Activated CD4-positive, alpha-beta T cell treated with anti-CD3 and anti-CD28 coated beads, Interleukin-2, amount 10 ng/mL, durations not matched to agents 24 days and 14 days (primary cell): Measurements from ENCODE around the gene DLL4. TPM values are rescaled to one million over a fixed set of nuclear protein-coding genes. Genes with fewer than 3 reads are reported as not detected.

ENCODE experiments used
- DNase-seq: peaks from one replicate; pipeline ENCODE4 v3.0.0; 2022
- H3K27ac Mint-ChIP-seq: one replicate; pipeline ENCODE4 v1.8.0; 2022; ENCODE audit warnings: mild to moderate bottlenecking, mixed read lengths
- H3K27me3 Mint-ChIP-seq: one replicate; pipeline ENCODE4 v1.8.0; 2022; ENCODE audit warnings: mixed read lengths
- H3K36me3 Mint-ChIP-seq: one replicate; pipeline ENCODE4 v1.8.0; 2022; ENCODE audit warnings: low read depth, mild to moderate bottlenecking, mixed read lengths
- H3K4me1 Mint-ChIP-seq: one replicate; pipeline ENCODE4 v1.8.0; 2021; ENCODE audit warnings: mixed read lengths
- H3K4me3 Mint-ChIP-seq: one replicate; pipeline ENCODE4 v1.8.0; 2022; ENCODE audit warnings: mild to moderate bottlenecking, moderate library complexity, mixed read lengths
- H3K9me3 Mint-ChIP-seq: one replicate; pipeline ENCODE4 v1.8.0; 2021; ENCODE audit warnings: mixed read lengths
- intact Hi-C: fragments of 100-400 bp; cut with micrococcal nuclease; formaldehyde crosslinking; loops from one replicate; pipeline ENCODE4 v1.15.1; 2023
- total RNA-seq: library from RNA; stranded (reverse); gene quantifications from 2 replicates; pipeline ENCODE4 v1.2.3, GENCODE V29; 2022

Gene DLL4
- total RNA-seq, 1 donor from 2014 or later: not detected

GRCh38 chr15:40936709-40937666 lies 7.8 kb downstream of the DLL4 start:
- no peak overlapping the region for H3K27ac Mint-ChIP-seq
- H3K9me3 Mint-ChIP-seq: no peaks in the 10 kb centered on the region
- H3K4me3 Mint-ChIP-seq: no peak overlapping the region
- DNase-seq: no peak
- peaks cover 12% of the 10 kb centered on the region for H3K27me3 Mint-ChIP-seq
- H3K4me1 Mint-ChIP-seq: peaks cover 18% of the 10 kb centered on the region
- intact Hi-C loops: no loop called here
- no peaks in the 10 kb centered on the region for H3K36me3 Mint-ChIP-seq

DNA sequence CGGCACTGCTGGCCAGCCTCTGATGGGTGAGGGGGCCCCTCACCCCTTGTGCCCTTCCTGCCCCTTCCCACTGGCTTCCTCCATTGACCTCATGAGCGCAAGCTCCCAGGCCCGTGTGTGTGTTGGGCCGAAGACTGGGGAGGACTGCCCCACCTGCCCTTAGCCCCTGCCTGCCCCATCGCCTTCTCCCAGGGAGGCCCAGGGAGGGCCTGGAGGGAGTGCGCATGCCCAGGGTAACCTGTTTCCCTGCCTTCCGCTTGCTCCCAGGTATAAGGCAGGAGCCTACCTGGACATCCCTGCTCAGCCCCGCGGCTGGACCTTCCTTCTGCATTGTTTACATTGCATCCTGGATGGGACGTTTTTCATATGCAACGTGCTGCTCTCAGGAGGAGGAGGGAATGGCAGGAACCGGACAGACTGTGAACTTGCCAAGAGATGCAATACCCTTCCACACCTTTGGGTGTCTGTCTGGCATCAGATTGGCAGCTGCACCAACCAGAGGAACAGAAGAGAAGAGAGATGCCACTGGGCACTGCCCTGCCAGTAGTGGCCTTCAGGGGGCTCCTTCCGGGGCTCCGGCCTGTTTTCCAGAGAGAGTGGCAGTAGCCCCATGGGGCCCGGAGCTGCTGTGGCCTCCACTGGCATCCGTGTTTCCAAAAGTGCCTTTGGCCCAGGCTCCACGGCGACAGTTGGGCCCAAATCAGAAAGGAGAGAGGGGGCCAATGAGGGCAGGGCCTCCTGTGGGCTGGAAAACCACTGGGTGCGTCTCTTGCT lies 8.8 kb downstream of the DLL4 start:
- Mint-ChIP-seq H3K4me3 (no peak overlapping the region), H3K4me1 (peaks cover 22% of the 10 kb centered on the region), H3K27ac (no peak overlapping the region), H3K27me3 (peaks cover 7% of the 10 kb centered on the region), H3K36me3 (no peaks in the 10 kb centered on the region), H3K9me3 (no peaks in the 10 kb centered on the region)
- no peak for DNase-seq
- intact Hi-C loops: no loop called here

GRCh38 chr15:40938536-40938870 lies 9.4 kb downstream of the DLL4 start:
- H3K9me3 Mint-ChIP-seq: no peaks in the 10 kb centered on the region
- no peaks in the 10 kb centered on the region for H3K36me3 Mint-ChIP-seq
- DNase-seq: no peak
- H3K27ac Mint-ChIP-seq: no peak overlapping the region
- peaks cover 26% of the 10 kb centered on the region for H3K4me1 Mint-ChIP-seq
- H3K27me3 Mint-ChIP-seq: peaks cover 3% of the 10 kb centered on the region
- H3K4me3 Mint-ChIP-seq: no peak overlapping the region
- intact Hi-C loops: no loop called here

- H3K9me3 Mint-ChIP-seq: no peaks in the 10 kb centered on the region
- intact Hi-C loops: loop anchor here (5.0 kb wide), 2 partner anchors 82 to 177 kb away; partner anchors contain the start of gene INO80
- peak; percentile 66 for DNase-seq
- peak overlapping the region; percentile 60 for H3K27ac Mint-ChIP-seq
- H3K36me3 Mint-ChIP-seq: no peaks in the 10 kb centered on the region
- H3K4me1 Mint-ChIP-seq: peaks cover 32% of the 10 kb centered on the region
- no peaks in the 10 kb centered on the region for H3K27me3 Mint-ChIP-seq
- H3K4me3 Mint-ChIP-seq: peak overlapping the region; percentile 39
Observed at GRCh38 chr15:40940296-40940801, 11.2 kb downstream of the DLL4 start.

- Mint-ChIP-seq H3K36me3 (no peaks in the 10 kb centered on the region), H3K4me1 (peaks cover 38% of the 10 kb centered on the region), H3K4me3 (peak overlapping the region; percentile 59), H3K27me3 (no peaks in the 10 kb centered on the region), H3K9me3 (no peaks in the 10 kb centered on the region), H3K27ac (peak overlapping the region; percentile 87)
- DNase-seq: no peak
- intact Hi-C loops: loop anchor here (5.0 kb wide), 2 partner anchors 81 to 176 kb away; partner anchors contain the start of gene INO80
Observed at GRCh38 chr15:40941068-40941527, 12.0 kb downstream of the DLL4 start.

- peak overlapping the region; percentile 88 for H3K4me3 Mint-ChIP-seq
- no peaks in the 10 kb centered on the region for H3K9me3 Mint-ChIP-seq
- H3K27ac Mint-ChIP-seq: peak overlapping the region; percentile 87
- intact Hi-C loops: loop anchor here (1.0 to 5.0 kb wide), 4 partner anchors 12 to 176 kb away; partner anchors contain the start of genes CHAC1 and INO80
- H3K4me1 Mint-ChIP-seq: peaks cover 40% of the 10 kb centered on the region
- no peaks in the 10 kb centered on the region for H3K27me3 Mint-ChIP-seq
- H3K36me3 Mint-ChIP-seq: no peaks in the 10 kb centered on the region
- DNase-seq: peak; percentile 92
Observed at GRCh38 chr15:40941528-40942336, 12.6 kb downstream of the DLL4 start.

- H3K27me3 Mint-ChIP-seq: no peaks in the 10 kb centered on the region
- intact Hi-C loops: loop anchor here (1.0 to 5.0 kb wide), 4 partner anchors 11 to 175 kb away; partner anchors contain the start of genes CHAC1 and INO80
- peak; percentile 70 for DNase-seq
- no peaks in the 10 kb centered on the region for H3K36me3 Mint-ChIP-seq
- H3K4me3 Mint-ChIP-seq: peak overlapping the region; percentile 88
- no peaks in the 10 kb centered on the region for H3K9me3 Mint-ChIP-seq
- H3K27ac Mint-ChIP-seq: peak overlapping the region; percentile 77
- H3K4me1 Mint-ChIP-seq: peaks cover 40% of the 10 kb centered on the region
Observed at GRCh38 chr15:40942337-40942854, 13.3 kb downstream of the DLL4 start.

DNA sequence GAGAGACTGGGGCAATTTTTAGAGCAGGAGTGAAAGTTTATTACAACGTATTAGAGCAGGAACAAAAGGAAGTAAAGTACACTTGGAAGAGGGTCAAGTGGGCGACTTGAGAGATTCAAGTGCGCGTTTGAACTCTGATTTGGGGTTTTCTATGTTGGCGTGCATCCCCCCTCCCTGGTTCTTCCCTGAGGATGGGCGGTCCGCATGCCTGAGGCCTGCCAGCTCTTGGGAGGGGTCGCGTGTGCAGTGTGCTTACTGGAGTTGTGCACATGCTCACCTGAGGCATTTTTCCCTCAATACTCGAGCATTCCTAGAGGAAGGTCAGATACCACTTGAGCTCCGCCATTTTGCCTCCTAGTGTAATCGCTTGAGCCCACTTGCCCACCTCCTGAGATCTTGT lies 13.7 kb downstream of the DLL4 start:
- intact Hi-C loops: loop anchor here (1.0 to 5.0 kb wide), 4 partner anchors 10 to 174 kb away; partner anchors contain the start of genes CHAC1 and INO80
- no peak for DNase-seq
- Mint-ChIP-seq H3K27ac (peak overlapping the region; percentile 77), H3K4me1 (peaks cover 40% of the 10 kb centered on the region), H3K9me3 (no peaks in the 10 kb centered on the region), H3K27me3 (no peaks in the 10 kb centered on the region), H3K4me3 (peak overlapping the region; percentile 88), H3K36me3 (no peaks in the 10 kb centered on the region)

DNA sequence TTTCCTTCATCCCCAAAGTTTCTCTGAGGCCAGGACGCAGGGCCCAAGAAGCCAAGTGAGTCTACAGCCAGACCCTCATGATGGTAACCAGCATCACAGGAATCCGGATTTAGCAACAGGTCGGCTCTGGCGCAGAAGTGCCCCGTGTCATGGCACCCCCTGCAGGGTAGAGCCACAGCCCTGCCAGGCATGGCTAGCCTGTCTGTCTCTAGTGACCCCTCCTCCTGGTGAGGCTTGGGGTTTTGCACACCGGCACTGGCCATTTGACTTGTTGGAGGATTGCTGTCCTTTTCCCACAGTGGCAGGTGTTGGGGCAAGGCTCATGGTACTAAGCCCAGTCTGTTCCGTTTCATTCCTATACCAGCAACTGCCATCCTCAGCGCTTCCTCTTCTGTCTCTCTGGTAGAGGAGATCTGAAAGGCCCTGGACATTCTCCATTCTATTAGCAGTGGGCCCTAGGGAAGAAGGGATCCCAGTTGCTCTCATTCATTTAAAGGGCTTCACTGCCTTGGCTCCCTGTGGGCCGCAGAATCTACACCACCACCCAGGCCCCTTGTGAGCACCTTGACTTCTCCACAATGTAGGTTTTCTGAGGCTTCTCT lies 14.7 kb downstream of the DLL4 start:
- H3K27me3 Mint-ChIP-seq: no peaks in the 10 kb centered on the region
- no peaks in the 10 kb centered on the region for H3K36me3 Mint-ChIP-seq
- peak overlapping the region; percentile 23 for H3K4me3 Mint-ChIP-seq
- no peak overlapping the region for H3K27ac Mint-ChIP-seq
- peaks cover 40% of the 10 kb centered on the region for H3K4me1 Mint-ChIP-seq
- no peak for DNase-seq
- H3K9me3 Mint-ChIP-seq: no peaks in the 10 kb centered on the region
- intact Hi-C loops: loop anchor here (5.0 kb wide), 2 partner anchors 78 to 173 kb away; partner anchors contain the start of gene INO80

GRCh38 chr15:40944510-40945296 lies 15.6 kb downstream of the DLL4 start:
- intact Hi-C loops: loop anchor here (5.0 kb wide), 2 partner anchors 78 to 173 kb away; partner anchors contain the start of gene INO80
- no peaks in the 10 kb centered on the region for H3K36me3 Mint-ChIP-seq

DNA sequence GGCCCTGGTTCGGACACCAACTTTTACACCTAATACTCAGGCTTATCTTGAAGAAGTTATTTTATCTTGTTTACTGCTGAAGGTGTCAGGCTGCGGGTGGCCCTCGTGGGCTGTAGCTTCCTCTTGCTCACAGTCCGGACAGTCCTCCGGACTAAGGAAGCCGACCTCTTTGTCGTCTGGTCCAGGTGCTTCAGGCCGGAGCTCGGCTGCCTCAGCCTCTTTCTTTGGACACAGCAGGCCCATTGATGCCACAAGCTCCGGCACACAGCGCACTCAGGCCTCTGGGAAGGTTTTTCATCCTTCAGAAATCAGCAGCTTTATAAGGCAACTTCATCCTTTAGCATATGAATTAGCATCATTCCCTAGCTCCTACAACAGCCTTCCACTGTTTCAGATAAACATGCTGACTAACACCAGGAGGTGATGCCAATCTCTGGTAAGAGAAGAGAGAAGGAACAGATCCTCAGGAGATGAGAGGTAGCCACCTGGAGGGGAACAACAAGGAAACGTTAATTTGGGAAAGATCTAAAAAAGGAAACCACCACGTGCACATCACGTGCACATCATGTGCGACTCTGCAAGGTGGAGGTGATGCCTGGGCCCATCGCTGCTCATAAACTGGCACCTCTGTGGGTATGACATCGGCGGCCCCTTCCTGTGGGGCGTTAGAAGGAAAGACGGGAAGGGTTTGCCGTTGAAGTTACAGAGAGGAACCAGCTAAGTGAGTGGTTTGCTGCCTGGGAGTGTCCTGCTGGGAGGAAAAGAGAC lies 19.8 kb downstream of the DLL4 start:
- peaks cover 29% of the 10 kb centered on the region for H3K4me1 Mint-ChIP-seq
- H3K27me3 Mint-ChIP-seq: no peaks in the 10 kb centered on the region
- DNase-seq: no peak
- intact Hi-C loops: no loop called here
- no peaks in the 10 kb centered on the region for H3K9me3 Mint-ChIP-seq
- H3K4me3 Mint-ChIP-seq: no peak overlapping the region
- H3K27ac Mint-ChIP-seq: no peak overlapping the region
- H3K36me3 Mint-ChIP-seq: peaks cover 3% of the 10 kb centered on the region

More at GRCh38 chr15:40944510-40945296, 15.6 kb downstream of the DLL4 start:
- H3K9me3 Mint-ChIP-seq: no peaks in the 10 kb centered on the region
- no peaks in the 10 kb centered on the region for H3K27me3 Mint-ChIP-seq
- no peak overlapping the region for H3K27ac Mint-ChIP-seq
- H3K4me1 Mint-ChIP-seq: peaks cover 39% of the 10 kb centered on the region
- H3K4me3 Mint-ChIP-seq: no peak overlapping the region
- no peak for DNase-seq
